GM11168 (cell line): ENCODE results near the gene SCUBE1.

Experiments
- in situ Hi-C: fragments of 300-500 bp; cut with MboI; formaldehyde crosslinking; loops from one replicate; pipeline ENCODE4 v1.12.0; 2022; ENCODE audit warnings: low sequenced_read_pairs; ENCODE audit not compliant: unreplicated experiment

Gene SCUBE1

GRCh38 chr22:43245717-43246116 lies 97.5 kb downstream of the SCUBE1 start:
- in situ Hi-C loops: no loop called here

GRCh38 chr22:43244803-43245527 lies 98.2 kb downstream of the SCUBE1 start:
- in situ Hi-C loops: no loop called here

GRCh38 chr22:43244402-43244801 lies 98.8 kb downstream of the SCUBE1 start:
- in situ Hi-C loops: no loop called here

GRCh38 chr22:43243324-43243723 lies 99.8 kb downstream of the SCUBE1 start:
- in situ Hi-C loops: no loop called here

- in situ Hi-C loops: no loop called here
These were observed 100.5 kb downstream of the SCUBE1 start for GRCh38 chr22:43242627-43243026.

- in situ Hi-C loops: no loop called here
These were observed 101.3 kb downstream of the SCUBE1 start for GRCh38 chr22:43241699-43242386.

GRCh38 chr22:43241138-43241597 lies 102.0 kb downstream of the SCUBE1 start:
- in situ Hi-C loops: no loop called here

GRCh38 chr22:43240614-43241013 lies 102.6 kb downstream of the SCUBE1 start:
- in situ Hi-C loops: no loop called here

- in situ Hi-C loops: no loop called here
These were observed 103.2 kb downstream of the SCUBE1 start for GRCh38 chr22:43239956-43240355.

- in situ Hi-C loops: no loop called here
These were observed 103.9 kb downstream of the SCUBE1 start for GRCh38 chr22:43239193-43239780.

- in situ Hi-C loops: no loop called here
These were observed 104.6 kb downstream of the SCUBE1 start for GRCh38 chr22:43238526-43239006.

- in situ Hi-C loops: no loop called here
These were observed 105.9 kb downstream of the SCUBE1 start for GRCh38 chr22:43237280-43237679.

GRCh38 chr22:43236411-43237166 lies 106.6 kb downstream of the SCUBE1 start:
- in situ Hi-C loops: no loop called here

GRCh38 chr22:43235445-43236409 lies 107.4 kb downstream of the SCUBE1 start:
- in situ Hi-C loops: no loop called here

- in situ Hi-C loops: no loop called here
These were observed 108.7 kb downstream of the SCUBE1 start for GRCh38 chr22:43234264-43234988.

- in situ Hi-C loops: no loop called here
These were observed 109.6 kb downstream of the SCUBE1 start for GRCh38 chr22:43233529-43233928.

GRCh38 chr22:43232445-43232844 lies 110.7 kb downstream of the SCUBE1 start:
- in situ Hi-C loops: no loop called here

GRCh38 chr22:43231724-43232034 lies 111.5 kb downstream of the SCUBE1 start:
- in situ Hi-C loops: no loop called here
